Ureter (tissue), 1 donor: ENCODE measurements around the gene ZNF414. TPM values are rescaled to one million over a fixed set of nuclear protein-coding genes. Genes with fewer than 3 reads are reported as not detected.
"Not testable (repeated sequence)": the region's sequence is repeated elsewhere in the genome, so short reads cannot be mapped to it uniquely, and the experiment has no call there.

Experiments
- DNase-seq: peaks from one replicate; pipeline ENCODE4 v3.0.0-alpha.2; 2020; ENCODE audit warnings: low spot score
- total RNA-seq: library from RNA; stranded (reverse); gene quantifications from one replicate; pipeline ENCODE4 v1.2.4, GENCODE V29; 2023
- donor health status: DM: yes; HTN: yes; CAD: no.

Gene ZNF414
- 27.0 TPM for total RNA-seq

- DNase-seq, result peak; percentile 97
Measured at GRCh38 chr19:8513687-8514504, at the start of gene ZNF414. TSS of gene ZNF414 (minus strand) at chr19:8514167. CDS start at chr19:8514046, 121 bp downstream.

GRCh38 chr19:8561075-8561764 is 47.3 kb upstream of the ZNF414 start:
- no peak for DNase-seq

GRCh38 chr19:8558325-8558724 is 44.4 kb upstream of the ZNF414 start:
- no peak for DNase-seq

- no peak for DNase-seq
Measured at GRCh38 chr19:8557642-8558238, 43.8 kb upstream of the ZNF414 start.

- not testable (repeated sequence) for DNase-seq
Measured at GRCh38 chr19:8553729-8554128, 39.8 kb upstream of the ZNF414 start.

- no peak for DNase-seq
Measured at GRCh38 chr19:8552810-8553209, 38.8 kb upstream of the ZNF414 start.

GRCh38 chr19:8550070-8550469 is 36.1 kb upstream of the ZNF414 start:
- DNase-seq, result no peak

GRCh38 chr19:8545743-8546142 is 31.8 kb upstream of the ZNF414 start:
- DNase-seq, result no peak

- DNase-seq, result no peak
Measured at GRCh38 chr19:8544168-8544567, 30.2 kb upstream of the ZNF414 start.

GRCh38 chr19:8539621-8540149 is 25.7 kb upstream of the ZNF414 start:
- no peak for DNase-seq

- no peak for DNase-seq
Measured at GRCh38 chr19:8537099-8537498, 23.1 kb upstream of the ZNF414 start.

GRCh38 chr19:8536282-8536681 is 22.3 kb upstream of the ZNF414 start:
- DNase-seq, result no peak

GRCh38 chr19:8532225-8532624 is 18.3 kb upstream of the ZNF414 start:
- DNase-seq, result no peak

GRCh38 chr19:8531470-8531869 is 17.5 kb upstream of the ZNF414 start:
- DNase-seq, result no peak

- no peak for DNase-seq
Measured at GRCh38 chr19:8530061-8530679, 16.2 kb upstream of the ZNF414 start.

- DNase-seq, result no peak
Measured at GRCh38 chr19:8529369-8530006, 15.5 kb upstream of the ZNF414 start.

GRCh38 chr19:8528500-8528899 is 14.5 kb upstream of the ZNF414 start:
- DNase-seq, result no peak

GRCh38 chr19:8526345-8527091 is 12.6 kb upstream of the ZNF414 start:
- DNase-seq, result peak; percentile 94

- no peak for DNase-seq
Measured at GRCh38 chr19:8525401-8525684, 11.4 kb upstream of the ZNF414 start.

- DNase-seq, result no peak
Measured at GRCh38 chr19:8519388-8519787, 5.4 kb upstream of the ZNF414 start.

GRCh38 chr19:8518536-8518935 is 4.6 kb upstream of the ZNF414 start:
- DNase-seq, result no peak
